CD4-positive, CD25-positive, alpha-beta regulatory T cell (primary cell): Measurements from ENCODE around the gene SEMA6B. TPM values are rescaled to one million over a fixed set of nuclear protein-coding genes. Genes with fewer than 3 reads are reported as not detected.

Experiments
- ATAC-seq, 2 donors: fragments of 150-1000 bp; cut with Tn5 transposase; one replicate each; pipeline ENCODE4 v1.10.0; 2021; ENCODE audit warnings: low read depth in 2 of 2, moderate number of reproducible peaks in 2 of 2, moderate library complexity in 1 of 2
- DNase-seq, 3 donors: peaks; one replicate each; pipeline versions ENCODE4 v3.0.0 to v3.0.0-alpha.2; 2012 to 2022; ENCODE audit warnings: mixed read lengths in 1 of 3
- H3K27ac ChIP-seq: one replicate; pipeline ENCODE4 v1.7.0; 2013; ENCODE audit warnings: mild to moderate bottlenecking, low read length; ENCODE audit not compliant: insufficient read depth, poor library complexity, severe bottlenecking
- H3K27me3 ChIP-seq: one replicate; pipeline ENCODE4 v1.7.0; 2013; ENCODE audit warnings: low read length; ENCODE audit not compliant: control insufficient read depth, insufficient read depth
- H3K36me3 ChIP-seq: one replicate; pipeline ENCODE4 v1.7.0; 2013; ENCODE audit warnings: mild to moderate bottlenecking, low read length, moderate library complexity; ENCODE audit not compliant: control insufficient read depth, insufficient read depth
- H3K4me1 ChIP-seq: 2 replicates; pipeline ENCODE4 v1.7.0; 2013; ENCODE audit warnings: mild to moderate bottlenecking, low read length; ENCODE audit not compliant: insufficient read depth, control insufficient read depth, poor library complexity, severe bottlenecking
- H3K4me3 ChIP-seq: one replicate; pipeline ENCODE4 v1.7.0; 2013; ENCODE audit warnings: low read depth, mild to moderate bottlenecking, low read length, moderate library complexity
- H3K9me3 ChIP-seq, 2 experiments: 1 replicate in 1 of 2; 2 replicates in 1 of 2; pipeline ENCODE4 v1.7.0; 2013; ENCODE audit warnings: low read length in 2 of 2, mild to moderate bottlenecking in 1 of 2, moderate library complexity in 1 of 2; ENCODE audit not compliant: control insufficient read depth in 2 of 2
- H3K27ac Mint-ChIP-seq, 3 donors: one replicate each; pipeline ENCODE4 v1.8.0; 2020 to 2022; ENCODE audit warnings: mild to moderate bottlenecking in 3 of 3, mixed read lengths in 3 of 3, moderate library complexity in 2 of 3
- H3K27me3 Mint-ChIP-seq: one replicate; pipeline ENCODE4 v1.8.0; 2022; ENCODE audit warnings: mild to moderate bottlenecking, mixed read lengths
- H3K36me3 Mint-ChIP-seq: one replicate; pipeline ENCODE4 v1.8.0; 2020; ENCODE audit warnings: mixed read lengths
- H3K4me1 Mint-ChIP-seq, 4 donors: one replicate each; pipeline ENCODE4 v1.8.0; 2020 to 2022; ENCODE audit warnings: mixed read lengths in 4 of 4, mild to moderate bottlenecking in 1 of 4
- H3K4me3 Mint-ChIP-seq, 4 donors: one replicate each; pipeline ENCODE4 v1.8.0; 2020 to 2022; ENCODE audit warnings: mild to moderate bottlenecking in 4 of 4, mixed read lengths in 4 of 4, moderate library complexity in 3 of 4
- H3K9me3 Mint-ChIP-seq, 7 donors: one replicate each; pipeline ENCODE4 v1.8.0; 2020 to 2022; ENCODE audit warnings: mixed read lengths in 7 of 7, mild to moderate bottlenecking in 3 of 7, moderate library complexity in 2 of 7
- polyA plus RNA-seq, 4 donors: library from polyadenylated mRNA; unstranded; fragments of 300-500 nt; fragmentation: Illumina TruSeq; gene quantifications; one replicate each; pipeline ENCODE4 v1.2.3, GENCODE V29; 2021
- total RNA-seq: library from RNA; stranded (reverse); gene quantifications from one replicate; pipeline ENCODE4 v1.2.3, GENCODE V29; 2022

The SEMA6B gene
- total and polyA plus RNA-seq, 5 donors from 2014 or later: not detected

- ATAC-seq (no peak), DNase-seq (no peak)
- no peaks in the 10 kb centered on the region for H3K4me1 ChIP-seq
- no peak overlapping the region for H3K27ac ChIP-seq
- no peak overlapping the region for H3K4me3 ChIP-seq
- H3K27ac Mint-ChIP-seq: no peak overlapping the region
- no peaks in the 10 kb centered on the region for H3K4me1 Mint-ChIP-seq
- H3K36me3 Mint-ChIP-seq: peaks cover 3% of the 10 kb centered on the region
- H3K4me3 Mint-ChIP-seq: no peak overlapping the region
- H3K27me3 ChIP-seq: no peaks in the 10 kb centered on the region
- no peaks in the 10 kb centered on the region for H3K9me3 ChIP-seq
- H3K9me3 Mint-ChIP-seq: no peaks in the 10 kb centered on the region
- peaks cover 30% of the 10 kb centered on the region for H3K36me3 ChIP-seq
- H3K27me3 Mint-ChIP-seq: no peaks in the 10 kb centered on the region
Measured at GRCh38 chr19:4499855-4500254, 59.6 kb downstream of the SEMA6B start.

DNA sequence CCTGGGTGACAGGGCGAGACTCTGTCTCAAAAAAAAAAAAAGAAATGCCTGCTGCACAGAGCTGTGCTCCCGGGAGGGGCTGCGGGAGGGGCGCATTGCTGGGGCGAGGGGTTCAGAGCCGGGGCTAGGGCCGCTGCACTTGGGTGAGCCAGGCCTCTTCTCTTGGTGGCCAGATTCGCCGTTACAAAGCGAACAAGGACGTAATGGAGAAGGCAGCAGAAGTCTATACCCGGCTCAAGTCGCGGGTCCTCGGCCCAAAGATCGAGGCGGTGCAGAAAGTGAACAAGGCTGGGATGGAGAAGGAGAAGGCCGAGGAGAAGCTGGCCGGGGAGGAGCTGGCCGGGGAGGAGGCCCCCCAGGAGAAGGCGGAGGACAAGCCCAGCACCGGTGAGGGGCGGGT is 60.2 kb downstream of the SEMA6B start:
- Histone ChIP-seq H3K4me1 (no peaks in the 10 kb centered on the region), H3K9me3 (no peaks in the 10 kb centered on the region), H3K27me3 (no peaks in the 10 kb centered on the region), H3K4me3 (no peak overlapping the region), H3K27ac (no peak overlapping the region), H3K36me3 (peaks cover 30% of the 10 kb centered on the region)
- DNase-seq: no peak
- Mint-ChIP-seq H3K4me3 (no peak overlapping the region), H3K4me1 (no peaks in the 10 kb centered on the region), H3K9me3 (no peaks in the 10 kb centered on the region), H3K27ac (peak overlapping the region in 1 of 3 donors; percentile 11), H3K36me3 (peaks cover 3% of the 10 kb centered on the region), H3K27me3 (no peaks in the 10 kb centered on the region)
- no peak for ATAC-seq

DNA sequence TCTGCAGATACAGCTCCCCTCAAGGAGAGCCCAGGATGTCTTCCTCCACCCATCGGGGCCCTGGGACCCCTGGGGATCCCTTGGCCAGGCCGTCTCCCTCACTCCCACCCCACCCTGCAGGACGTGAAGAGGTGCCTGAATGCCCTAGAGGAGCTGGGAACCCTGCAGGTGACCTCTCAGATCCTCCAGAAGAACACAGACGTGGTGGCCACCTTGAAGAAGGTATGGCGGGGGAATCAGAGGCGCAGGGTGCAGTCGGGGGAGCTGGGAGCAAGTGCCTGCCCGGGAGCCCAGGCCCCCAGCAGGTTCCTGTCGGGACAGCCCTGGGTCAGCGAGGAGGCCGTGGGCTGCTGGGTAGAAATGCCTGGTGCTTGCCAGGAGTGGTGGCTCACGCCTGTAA is 60.8 kb downstream of the SEMA6B start:
- Histone ChIP-seq H3K27me3 (no peaks in the 10 kb centered on the region), H3K27ac (no peak overlapping the region), H3K4me3 (no peak overlapping the region), H3K4me1 (no peaks in the 10 kb centered on the region), H3K9me3 (no peaks in the 10 kb centered on the region), H3K36me3 (peaks cover 30% of the 10 kb centered on the region)
- DNase-seq (no peak), ATAC-seq (no peak)
- Mint-ChIP-seq H3K9me3 (no peaks in the 10 kb centered on the region), H3K4me3 (no peak overlapping the region), H3K4me1 (no peaks in the 10 kb centered on the region), H3K27ac (no peak overlapping the region), H3K27me3 (no peaks in the 10 kb centered on the region), H3K36me3 (peaks cover 3% of the 10 kb centered on the region)

DNA sequence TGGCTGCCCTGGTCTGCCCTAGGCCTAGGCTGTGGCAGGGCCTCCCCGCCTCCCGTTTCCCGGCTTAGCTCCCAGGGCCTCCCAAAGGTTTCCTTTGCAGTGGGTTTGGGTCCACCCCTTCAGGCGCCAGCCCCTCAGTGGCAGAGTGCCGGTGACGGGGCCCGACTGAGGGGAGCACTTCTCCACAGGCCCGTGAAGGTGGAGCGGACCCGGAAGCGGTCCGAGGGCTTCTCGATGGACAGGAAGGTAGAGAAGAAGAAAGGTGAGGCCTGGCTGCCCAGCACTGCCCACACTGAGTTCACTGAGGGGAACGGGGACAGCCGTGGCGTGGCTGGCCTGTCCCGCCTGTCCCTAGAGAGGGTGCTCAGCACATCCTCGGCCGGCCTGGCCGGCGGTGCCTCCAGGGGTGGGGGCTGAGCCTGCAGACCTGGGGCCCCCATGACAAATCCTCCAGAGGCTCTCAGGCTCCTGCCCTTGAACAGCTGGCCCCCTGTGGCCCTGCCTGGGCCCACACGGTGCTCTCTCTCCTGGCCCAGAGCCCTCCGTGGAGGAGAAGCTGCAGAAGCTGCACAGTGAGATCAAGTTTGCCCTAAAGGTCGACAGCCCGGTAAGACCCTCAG is 61.6 kb downstream of the SEMA6B start:
- no peaks in the 10 kb centered on the region for H3K4me1 Mint-ChIP-seq
- H3K27ac ChIP-seq: no peak overlapping the region
- no peak overlapping the region for H3K27ac Mint-ChIP-seq
- no peak for DNase-seq
- H3K27me3 ChIP-seq: no peaks in the 10 kb centered on the region
- no peak overlapping the region for H3K4me3 Mint-ChIP-seq
- no peak overlapping the region for H3K4me3 ChIP-seq
- no peaks in the 10 kb centered on the region for H3K9me3 ChIP-seq
- peaks cover 3% of the 10 kb centered on the region for H3K36me3 Mint-ChIP-seq
- H3K4me1 ChIP-seq: no peaks in the 10 kb centered on the region
- H3K27me3 Mint-ChIP-seq: no peaks in the 10 kb centered on the region
- H3K9me3 Mint-ChIP-seq: no peaks in the 10 kb centered on the region
- no peak for ATAC-seq
- H3K36me3 ChIP-seq: peaks cover 30% of the 10 kb centered on the region

- Histone ChIP-seq H3K27ac (no peak overlapping the region), H3K4me1 (no peaks in the 10 kb centered on the region), H3K4me3 (no peak overlapping the region), H3K27me3 (no peaks in the 10 kb centered on the region), H3K36me3 (peaks cover 30% of the 10 kb centered on the region), H3K9me3 (no peaks in the 10 kb centered on the region)
- ATAC-seq (no peak), DNase-seq (no peak)
- H3K27ac Mint-ChIP-seq: no peak overlapping the region
- no peaks in the 10 kb centered on the region for H3K9me3 Mint-ChIP-seq
- H3K36me3 Mint-ChIP-seq: peaks cover 3% of the 10 kb centered on the region
- no peaks in the 10 kb centered on the region for H3K4me1 Mint-ChIP-seq
- no peak overlapping the region for H3K4me3 Mint-ChIP-seq
- no peaks in the 10 kb centered on the region for H3K27me3 Mint-ChIP-seq
Measured at GRCh38 chr19:4496304-4496703, 63.2 kb downstream of the SEMA6B start.

- H3K36me3 Mint-ChIP-seq: no peaks in the 10 kb centered on the region
- Histone ChIP-seq H3K4me1 (no peaks in the 10 kb centered on the region), H3K27me3 (no peaks in the 10 kb centered on the region), H3K9me3 (no peaks in the 10 kb centered on the region), H3K4me3 (no peak overlapping the region), H3K36me3 (peaks cover 32% of the 10 kb centered on the region), H3K27ac (no peak overlapping the region)
- ATAC-seq (peak in 1 of 2 donors; percentile 18), DNase-seq (no peak)
- H3K27me3 Mint-ChIP-seq: no peaks in the 10 kb centered on the region
- no peaks in the 10 kb centered on the region for H3K4me1 Mint-ChIP-seq
- peak overlapping the region in 1 of 3 donors; percentile 48 for H3K27ac Mint-ChIP-seq
- no peaks in the 10 kb centered on the region for H3K9me3 Mint-ChIP-seq
- H3K4me3 Mint-ChIP-seq: peak overlapping the region in 1 of 4 donors; percentile 23
Measured at GRCh38 chr19:4495471-4495870, 64.0 kb downstream of the SEMA6B start.

- H3K4me3 Mint-ChIP-seq: no peak overlapping the region
- H3K36me3 ChIP-seq: peaks cover 38% of the 10 kb centered on the region
Measured at GRCh38 chr19:4494691-4495064, 64.8 kb downstream of the SEMA6B start.

DNA sequence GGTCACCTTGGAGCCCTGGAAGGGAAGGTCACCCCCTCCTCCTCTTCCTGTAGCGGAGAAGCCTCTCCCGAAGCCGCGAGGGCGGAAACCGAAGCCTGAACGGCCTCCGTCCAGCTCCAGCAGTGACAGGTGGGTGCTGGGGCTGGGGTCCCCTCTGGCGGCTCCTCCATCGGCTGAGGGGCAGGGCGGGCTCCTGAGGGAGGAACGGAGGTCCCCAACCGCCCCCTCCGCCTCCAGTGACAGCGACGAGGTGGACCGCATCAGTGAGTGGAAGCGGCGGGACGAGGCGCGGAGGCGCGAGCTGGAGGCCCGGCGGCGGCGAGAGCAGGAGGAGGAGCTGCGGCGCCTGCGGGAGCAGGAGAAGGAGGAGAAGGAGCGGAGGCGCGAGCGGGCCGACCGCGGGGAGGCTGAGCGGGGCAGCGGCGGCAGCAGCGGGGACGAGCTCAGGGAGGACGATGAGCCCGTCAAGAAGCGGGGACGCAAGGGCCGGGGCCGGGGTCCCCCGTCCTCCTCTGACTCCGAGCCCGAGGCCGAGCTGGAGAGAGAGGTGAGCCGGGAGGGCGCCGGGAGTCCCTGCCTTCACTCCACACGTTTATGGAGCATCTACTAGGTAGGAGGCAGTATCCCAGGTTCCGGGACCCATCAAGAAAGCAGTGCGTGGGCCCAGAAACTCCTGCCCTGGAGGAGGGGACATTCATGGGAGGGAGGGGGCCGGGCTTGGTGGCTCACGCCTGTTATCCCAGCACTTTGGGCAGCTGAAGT is 65.4 kb downstream of the SEMA6B start:
- DNase-seq (no peak), ATAC-seq (no peak)
- H3K27me3 Mint-ChIP-seq: no peaks in the 10 kb centered on the region
- no peaks in the 10 kb centered on the region for H3K27me3 ChIP-seq
- no peaks in the 10 kb centered on the region for H3K9me3 ChIP-seq
- peaks cover 40% of the 10 kb centered on the region for H3K36me3 ChIP-seq
- H3K27ac Mint-ChIP-seq: no peak overlapping the region
- H3K4me3 Mint-ChIP-seq: no peak overlapping the region
- H3K36me3 Mint-ChIP-seq: peaks cover 5% of the 10 kb centered on the region
- H3K9me3 Mint-ChIP-seq: no peaks in the 10 kb centered on the region
- no peaks in the 10 kb centered on the region for H3K4me1 Mint-ChIP-seq
- no peaks in the 10 kb centered on the region for H3K4me1 ChIP-seq
- no peak overlapping the region for H3K27ac ChIP-seq
- no peak overlapping the region for H3K4me3 ChIP-seq

More at GRCh38 chr19:4494691-4495064, 64.8 kb downstream of the SEMA6B start:
- H3K27me3 Mint-ChIP-seq: no peaks in the 10 kb centered on the region
- DNase-seq (no peak), ATAC-seq (no peak)
- Histone ChIP-seq H3K27me3 (no peaks in the 10 kb centered on the region), H3K4me3 (no peak overlapping the region), H3K9me3 (no peaks in the 10 kb centered on the region), H3K27ac (no peak overlapping the region), H3K4me1 (no peaks in the 10 kb centered on the region)
- no peaks in the 10 kb centered on the region for H3K9me3 Mint-ChIP-seq
- no peaks in the 10 kb centered on the region for H3K4me1 Mint-ChIP-seq
- H3K27ac Mint-ChIP-seq: no peak overlapping the region
- H3K36me3 Mint-ChIP-seq: peaks cover 3% of the 10 kb centered on the region
